ENCODE measurements around the gene EML6. TPM values are rescaled to one million over a fixed set of nuclear protein-coding genes. Genes with fewer than 3 reads are reported as not detected.
"Not testable (repeated sequence)": the region's sequence is repeated elsewhere in the genome, so short reads cannot be mapped to it uniquely, and the experiment has no call there.

Gene EML6
- polyA plus RNA-seq (2013, experiment 1 of 2; ENCODE audit: insufficient read length): 0.45 TPM
- 0.29 TPM for polyA plus RNA-seq (2013, experiment 2 of 2; ENCODE audit: insufficient read length)

- DNase-seq: peak; percentile 99
Measured at GRCh38 chr2:54723131-54723995, at the start of gene EML6. Gene EML6, plus strand, starts transcription at chr2:54723662. Its CDS starts 1,400 bp downstream, at chr2:54725062.

GRCh38 chr2:54675281-54675680, 48.2 kb upstream of the EML6 start:
- DNase-seq: no peak

GRCh38 chr2:54675738-54676137, 47.7 kb upstream of the EML6 start:
- DNase-seq: no peak

GRCh38 chr2:54676656-54677055, 46.8 kb upstream of the EML6 start:
- DNase-seq: peak; percentile 71

GRCh38 chr2:54677476-54678265, 45.8 kb upstream of the EML6 start:
- peak; percentile 30 for DNase-seq

GRCh38 chr2:54678719-54679118, 44.7 kb upstream of the EML6 start:
- DNase-seq: no peak

- peak; percentile 33 for DNase-seq
Measured at GRCh38 chr2:54680397-54681041, 42.9 kb upstream of the EML6 start.

GRCh38 chr2:54681416-54681815, 42.0 kb upstream of the EML6 start:
- DNase-seq: no peak

GRCh38 chr2:54683596-54683995, 39.9 kb upstream of the EML6 start:
- DNase-seq: no peak

- DNase-seq: no peak
Measured at GRCh38 chr2:54685263-54685775, 38.1 kb upstream of the EML6 start.

- no peak for DNase-seq
Measured at GRCh38 chr2:54687595-54688152, 35.8 kb upstream of the EML6 start.

- DNase-seq: no peak
Measured at GRCh38 chr2:54691445-54692135, 31.9 kb upstream of the EML6 start.

- no peak for DNase-seq
Measured at GRCh38 chr2:54692556-54692955, 30.9 kb upstream of the EML6 start.

- no peak for DNase-seq
Measured at GRCh38 chr2:54695378-54695777, 28.1 kb upstream of the EML6 start.

GRCh38 chr2:54697934-54698333, 25.5 kb upstream of the EML6 start:
- no peak for DNase-seq

- DNase-seq: not testable (repeated sequence)
Measured at GRCh38 chr2:54698926-54699325, 24.5 kb upstream of the EML6 start.

- no peak for DNase-seq
Measured at GRCh38 chr2:54699665-54700064, 23.8 kb upstream of the EML6 start.

GRCh38 chr2:54701029-54701428, 22.4 kb upstream of the EML6 start:
- DNase-seq: peak; percentile 30

GRCh38 chr2:54704238-54704637, 19.2 kb upstream of the EML6 start:
- DNase-seq: no peak

GRCh38 chr2:54704688-54705605, 18.5 kb upstream of the EML6 start:
- DNase-seq: peak; percentile 74

- DNase-seq: no peak
Measured at GRCh38 chr2:54706622-54707021, 16.8 kb upstream of the EML6 start.
